Measurements from ENCODE around the gene PEX5L.
"Not testable (repeated sequence)": the region's sequence is repeated elsewhere in the genome, so short reads cannot be mapped to it uniquely, and the experiment has no call there.

PEX5L gene

GRCh38 chr3:180008318-180008717 lies 28.4 kb downstream of the PEX5L start:
- not testable (repeated sequence) for DNase-seq

- DNase-seq: no peak
Observed at GRCh38 chr3:180004542-180004941, 32.2 kb downstream of the PEX5L start.

- DNase-seq: no peak
Observed at GRCh38 chr3:180002006-180002405, 34.7 kb downstream of the PEX5L start.

GRCh38 chr3:180000500-180000899 lies 36.2 kb downstream of the PEX5L start:
- DNase-seq: no peak

- DNase-seq: no peak
Observed at GRCh38 chr3:179995406-179995805, 41.3 kb downstream of the PEX5L start.

GRCh38 chr3:179991883-179992282 lies 44.9 kb downstream of the PEX5L start:
- DNase-seq: no peak

- DNase-seq: no peak
Observed at GRCh38 chr3:179991104-179991503, 45.6 kb downstream of the PEX5L start.

GRCh38 chr3:179981646-179982045 lies 55.1 kb downstream of the PEX5L start:
- DNase-seq: no peak

GRCh38 chr3:179977356-179977755 lies 59.4 kb downstream of the PEX5L start:
- DNase-seq: no peak

- DNase-seq: no peak
Observed at GRCh38 chr3:179973931-179974361, 62.8 kb downstream of the PEX5L start.

- DNase-seq: no peak
Observed at GRCh38 chr3:179972881-179973423, 63.8 kb downstream of the PEX5L start.

- no peak for DNase-seq
Observed at GRCh38 chr3:179971280-179971679, 65.5 kb downstream of the PEX5L start.

GRCh38 chr3:179970746-179971145 lies 66.0 kb downstream of the PEX5L start:
- no peak for DNase-seq

- DNase-seq: no peak
Observed at GRCh38 chr3:179969525-179969924, 67.2 kb downstream of the PEX5L start.

GRCh38 chr3:179967622-179968021 lies 69.1 kb downstream of the PEX5L start:
- no peak for DNase-seq

GRCh38 chr3:179964890-179965289 lies 71.8 kb downstream of the PEX5L start:
- DNase-seq: no peak

GRCh38 chr3:179962629-179963387 lies 73.9 kb downstream of the PEX5L start:
- DNase-seq: no peak

GRCh38 chr3:179961703-179962078 lies 75.0 kb downstream of the PEX5L start:
- no peak for DNase-seq

GRCh38 chr3:179961071-179961702 lies 75.5 kb downstream of the PEX5L start:
- no peak for DNase-seq

- no peak for DNase-seq
Observed at GRCh38 chr3:179958759-179959158, 78.0 kb downstream of the PEX5L start.

GRCh38 chr3:179958143-179958542 lies 78.6 kb downstream of the PEX5L start:
- DNase-seq: no peak

- DNase-seq: no peak
Observed at GRCh38 chr3:179957264-179957845, 79.4 kb downstream of the PEX5L start.

- DNase-seq: no peak
Observed at GRCh38 chr3:179956416-179956830, 80.3 kb downstream of the PEX5L start.

- no peak for DNase-seq
Observed at GRCh38 chr3:179955809-179956208, 80.9 kb downstream of the PEX5L start.
